MM.1S (cell line): Measurements from ENCODE around the gene TEAD2.

Source experiments
- DNase-seq: peaks from one replicate; pipeline ENCODE4 v3.0.0-alpha.2; 2015
- H2AFZ ChIP-seq: fragments of 300-600 bp; sonication (generic); 2 replicates; pipeline ENCODE4 v1.6.0; 2016; ENCODE audit warnings: antibody characterized with exemption, low read length
- H3F3A ChIP-seq: fragments of 300-600 bp; sonication (generic); 2 replicates; pipeline ENCODE4 v1.6.1; 2016; ENCODE audit warnings: mild to moderate bottlenecking, antibody characterized with exemption, low read length, moderate library complexity, mixed read lengths; ENCODE audit not compliant: insufficient read depth
- H3K27ac ChIP-seq: fragments of 300-600 bp; sonication (generic); 2 replicates; pipeline ENCODE4 v1.5.1; 2016; ENCODE audit warnings: mild to moderate bottlenecking, low read length
- H3K27me3 ChIP-seq: fragments of 300-600 bp; sonication (generic); replicated peaks from 2 replicates; pipeline ENCODE4 v1.6.0; 2016; ENCODE audit warnings: low read length; ENCODE audit not compliant: insufficient read depth
- H3K36me3 ChIP-seq: fragments of 300-600 bp; sonication (generic); replicated peaks from 2 replicates; pipeline ENCODE4 v1.6.1; 2016; ENCODE audit warnings: mild to moderate bottlenecking, low read length, mixed read lengths; ENCODE audit not compliant: insufficient read depth
- H3K4me1 ChIP-seq: fragments of 300-600 bp; sonication (generic); 2 replicates; pipeline ENCODE4 v1.6.1; 2016; ENCODE audit warnings: low read length, mixed read lengths
- H3K4me2 ChIP-seq: fragments of 300-600 bp; sonication (generic); 2 replicates; pipeline ENCODE4 v1.6.0; 2016; ENCODE audit warnings: low read depth, low read length
- H3K4me3 ChIP-seq: fragments of 300-600 bp; sonication (generic); 2 replicates; pipeline ENCODE4 v1.5.1; 2016; ENCODE audit warnings: low read length, mixed read lengths
- H3K79me2 ChIP-seq: fragments of 300-600 bp; sonication (generic); 2 replicates; pipeline ENCODE4 v1.6.1; 2016; ENCODE audit warnings: mixed run types, low read length, mixed read lengths
- H3K9ac ChIP-seq: fragments of 300-600 bp; sonication (generic); 2 replicates; pipeline ENCODE4 v1.6.1; 2016; ENCODE audit warnings: low read length, mixed read lengths
- H3K9me2 ChIP-seq: fragments of 300-600 bp; sonication (generic); replicated peaks from 2 replicates; pipeline ENCODE4 v1.6.1; 2016; ENCODE audit warnings: mild to moderate bottlenecking, low read length, mixed read lengths; ENCODE audit not compliant: insufficient read depth
- H3K9me3 ChIP-seq: fragments of 300-600 bp; sonication (generic); replicated peaks from 2 replicates; pipeline ENCODE4 v1.6.1; 2016; ENCODE audit warnings: mild to moderate bottlenecking, low read length, mixed read lengths; ENCODE audit not compliant: insufficient read depth
- H4K20me1 ChIP-seq: fragments of 300-600 bp; sonication (generic); 2 replicates; pipeline ENCODE4 v1.6.1; 2016; ENCODE audit warnings: mild to moderate bottlenecking, low read length, moderate library complexity, mixed read lengths; ENCODE audit not compliant: insufficient read depth
- CTCF ChIP-seq: fragments of 300-600 bp; sonication (generic); IDR thresholded peaks from 2 replicates; pipeline ENCODE4 v1.5.1; 2016; ENCODE audit warnings: antibody characterized with exemption, low read length, mixed read lengths
- EZH2 ChIP-seq: fragments of 300-600 bp; sonication (generic); optimal IDR thresholded peaks from 2 replicates; pipeline ENCODE3; 2017; ENCODE audit warnings: low read depth, mild to moderate bottlenecking, antibody characterized with exemption, low read length, mixed read lengths
- EZH2phosphoT487 ChIP-seq: fragments of 300-600 bp; sonication (generic); IDR thresholded peaks from 2 replicates; pipeline ENCODE4 v1.6.1; 2018; ENCODE audit warnings: antibody characterized with exemption, low read length

Gene TEAD2

GRCh38 chr19:49362929-49363267 lies 682 bp upstream of the TEAD2 start:
- H3K9me2 ChIP-seq: no peaks in the 10 kb centered on the region
- H3K79me2 ChIP-seq: no peaks in the 10 kb centered on the region
- H3K4me1 ChIP-seq: 0 out of 2 replicates have a peak, but pooled peaks cover 4% of the 10 kb centered on the region
- H3K36me3 ChIP-seq: no peaks in the 10 kb centered on the region
- DNase-seq: no peak
- peaks cover 78% of the 10 kb centered on the region for H3K27me3 ChIP-seq
- peak overlapping the region; percentile 28; the same call in 1 of the 2 replicates for H3K4me2 ChIP-seq
- H4K20me1 ChIP-seq: no peaks in the 10 kb centered on the region
- no peaks in the 10 kb centered on the region for H3F3A ChIP-seq
- H3K9ac ChIP-seq: no peak overlapping the region
- H3K27ac ChIP-seq: no peak overlapping the region
- TF ChIP-seq EZH2 (peak; percentile 55), EZH2phosphoT487 (no peak), CTCF (no peak)
- H2AFZ ChIP-seq: no peak overlapping the region
- no peak overlapping the region for H3K4me3 ChIP-seq
- no peaks in the 10 kb centered on the region for H3K9me3 ChIP-seq

GRCh38 chr19:49361438-49362047 lies 673 bp downstream of the TEAD2 start:
- Histone ChIP-seq H3K36me3 (no peaks in the 10 kb centered on the region), H3K27ac (no peak overlapping the region), H3K9me2 (no peaks in the 10 kb centered on the region), H3K9ac (no peak overlapping the region), H3K27me3 (peaks cover 87% of the 10 kb centered on the region), H3F3A (no peaks in the 10 kb centered on the region), H3K9me3 (no peaks in the 10 kb centered on the region), H3K4me2 (no peak overlapping the region), H3K79me2 (no peaks in the 10 kb centered on the region), H3K4me3 (no peak overlapping the region), H2AFZ (no peak overlapping the region), H4K20me1 (no peaks in the 10 kb centered on the region), H3K4me1 (0 out of 2 replicates have a peak, but pooled peaks cover 4% of the 10 kb centered on the region)
- no peak for TF ChIP-seq EZH2
- TF ChIP-seq EZH2phosphoT487: no peak
- no peak for TF ChIP-seq CTCF
- no peak for DNase-seq

GRCh38 chr19:49359851-49360820 lies 2.1 kb downstream of the TEAD2 start:
- Histone ChIP-seq H3K79me2 (no peaks in the 10 kb centered on the region), H3K27me3 (peaks cover 89% of the 10 kb centered on the region), H3F3A (no peaks in the 10 kb centered on the region), H2AFZ (no peak overlapping the region), H3K9me2 (no peaks in the 10 kb centered on the region), H3K4me1 (0 out of 2 replicates have a peak, but pooled peaks cover 4% of the 10 kb centered on the region), H3K9me3 (no peaks in the 10 kb centered on the region), H4K20me1 (no peaks in the 10 kb centered on the region), H3K27ac (no peak overlapping the region), H3K4me2 (no peak overlapping the region), H3K9ac (no peak overlapping the region), H3K36me3 (no peaks in the 10 kb centered on the region), H3K4me3 (no peak overlapping the region)
- no peak for DNase-seq
- TF ChIP-seq EZH2phosphoT487: no peak
- no peak for TF ChIP-seq EZH2
